Tibial nerve (tissue), 4 donors: ENCODE data around the gene ZNF606. TPM values are rescaled to one million over a fixed set of nuclear protein-coding genes. Genes with fewer than 3 reads are reported as not detected.
A peak's percentile ranks its signal among the peaks of the same experiment; 100 is the strongest.

ENCODE experiments used
- DNase-seq, 2 donors: peaks; one replicate each; pipeline ENCODE4 v3.0.0-alpha.2; 2019; ENCODE audit warnings: low spot score in 2 of 2
- H3K27ac ChIP-seq, 4 donors: fragments of 200-600 bp; sonication (generic) in 3 of 4; one replicate each; pipeline ENCODE4 v1.5.1; 2017 to 2019; ENCODE audit warnings: mild to moderate bottlenecking in 1 of 4
- H3K27me3 ChIP-seq, 2 donors: fragments of 200-600 bp; sonication (generic) in 1 of 2; one replicate each; pipeline versions ENCODE4 v1.5.1 to v1.6.0; 2017 to 2019
- H3K36me3 ChIP-seq, 3 donors: fragments of 200-600 bp; sonication (generic); one replicate each; pipeline ENCODE4 v1.5.1; 2018 to 2019
- H3K4me1 ChIP-seq, 4 donors: fragments of 200-600 bp; sonication (generic) in 3 of 4; one replicate each; pipeline ENCODE4 v1.5.1; 2017 to 2019
- H3K4me3 ChIP-seq, 4 donors: fragments of 200-600 bp; sonication (generic) in 3 of 4; one replicate each; pipeline ENCODE4 v1.5.1; 2017 to 2019; ENCODE audit warnings: mild to moderate bottlenecking in 1 of 4, moderate library complexity in 1 of 4
- H3K9me3 ChIP-seq, 4 donors: fragments of 200-600 bp; sonication (generic) in 3 of 4; one replicate each; pipeline ENCODE4 v1.5.1; 2017 to 2019
- EP300 ChIP-seq, 2 donors: sonication (generic); formaldehyde crosslinking; IDR thresholded peaks; one replicate each; pipeline ENCODE4 v1.6.1; 2017; ENCODE audit warnings: antibody characterized with exemption in 2 of 2, mild to moderate bottlenecking in 1 of 2
- POLR2A ChIP-seq, 2 donors: fragments of 450-650 bp; IDR thresholded peaks; one replicate each; pipeline ENCODE4 v1.6.1; 2017; ENCODE audit warnings: antibody characterized with exemption in 2 of 2, mild to moderate bottlenecking in 2 of 2, moderate library complexity in 2 of 2
- WGBS, 2 donors: methylation state at CpG; one replicate each; pipeline ENCODE4 v1.1.5; 2018; 5-methylcytosine and 5-hydroxymethylcytosine counted together
- total RNA-seq, 4 donors: library from RNA; depleted of rRNA; stranded (reverse); fragments of >200 nt; gene quantifications; one replicate each; pipeline ENCODE4 v1.1.0, GENCODE V29; 2016
- TF ChIP-seq, protein P1 (sequence below), 5 experiments: fragments of 200-600 bp in 3 of 5; fragments of 450-650 bp in 2 of 5; sonication (generic) in 3 of 5; IDR thresholded peaks; one replicate each; pipeline ENCODE4 v1.5.1; 2016 to 2019; ENCODE audit warnings: antibody characterized with exemption in 5 of 5, mild to moderate bottlenecking in 3 of 5, moderate library complexity in 2 of 5

The ZNF606 gene
- total RNA-seq, 4 donors from 2014 or later, result 24.6 to 44.4 (median 37.7) TPM

DNA sequence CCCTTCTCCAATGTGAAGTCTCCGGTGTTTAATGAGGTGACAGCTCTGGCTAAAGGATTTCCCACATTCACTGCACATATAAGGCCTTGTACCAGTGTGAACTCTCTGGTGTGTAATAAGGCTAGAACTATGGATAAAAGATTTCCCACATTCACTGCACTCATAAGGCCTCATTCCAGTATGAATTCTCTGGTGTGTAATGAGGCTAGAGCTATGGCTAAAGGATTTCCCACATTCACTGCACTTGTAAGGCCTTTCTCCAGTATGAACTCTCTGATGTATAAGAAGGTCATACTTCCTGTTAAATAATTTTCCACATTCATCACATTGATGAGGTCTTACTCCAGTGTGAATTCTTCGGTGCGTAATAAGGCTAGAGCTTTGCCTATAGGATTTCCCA lies 61.0 kb downstream of the ZNF606 start:
- Histone ChIP-seq H3K9me3 (peaks cover 0 to 100% (median 31%) of the 10 kb centered on the region in 4 donors), H3K4me3 (no peak overlapping the region), H3K27ac (no peak overlapping the region), H3K36me3 (peaks cover 0 to 94% (median 19%) of the 10 kb centered on the region in 3 donors), H3K27me3 (no peaks in the 10 kb centered on the region), H3K4me1 (peaks cover 0 to 7% (median 2%) of the 10 kb centered on the region in 4 donors)
- 95 to 98% methylated on average over 3 of the region's 3 CpGs for WGBS, 2 donors
- DNase-seq, result no peak
- TF ChIP-seq EP300 (IDR thresholded peaks at IDR 0.05) (no peak), POLR2A (IDR thresholded peaks at IDR 0.05) (no peak)
- TF ChIP-seq, protein P1, sequence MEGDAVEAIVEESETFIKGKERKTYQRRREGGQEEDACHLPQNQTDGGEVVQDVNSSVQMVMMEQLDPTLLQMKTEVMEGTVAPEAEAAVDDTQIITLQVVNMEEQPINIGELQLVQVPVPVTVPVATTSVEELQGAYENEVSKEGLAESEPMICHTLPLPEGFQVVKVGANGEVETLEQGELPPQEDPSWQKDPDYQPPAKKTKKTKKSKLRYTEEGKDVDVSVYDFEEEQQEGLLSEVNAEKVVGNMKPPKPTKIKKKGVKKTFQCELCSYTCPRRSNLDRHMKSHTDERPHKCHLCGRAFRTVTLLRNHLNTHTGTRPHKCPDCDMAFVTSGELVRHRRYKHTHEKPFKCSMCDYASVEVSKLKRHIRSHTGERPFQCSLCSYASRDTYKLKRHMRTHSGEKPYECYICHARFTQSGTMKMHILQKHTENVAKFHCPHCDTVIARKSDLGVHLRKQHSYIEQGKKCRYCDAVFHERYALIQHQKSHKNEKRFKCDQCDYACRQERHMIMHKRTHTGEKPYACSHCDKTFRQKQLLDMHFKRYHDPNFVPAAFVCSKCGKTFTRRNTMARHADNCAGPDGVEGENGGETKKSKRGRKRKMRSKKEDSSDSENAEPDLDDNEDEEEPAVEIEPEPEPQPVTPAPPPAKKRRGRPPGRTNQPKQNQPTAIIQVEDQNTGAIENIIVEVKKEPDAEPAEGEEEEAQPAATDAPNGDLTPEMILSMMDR (IDR thresholded peaks at IDR 0.05), result no peak

DNA sequence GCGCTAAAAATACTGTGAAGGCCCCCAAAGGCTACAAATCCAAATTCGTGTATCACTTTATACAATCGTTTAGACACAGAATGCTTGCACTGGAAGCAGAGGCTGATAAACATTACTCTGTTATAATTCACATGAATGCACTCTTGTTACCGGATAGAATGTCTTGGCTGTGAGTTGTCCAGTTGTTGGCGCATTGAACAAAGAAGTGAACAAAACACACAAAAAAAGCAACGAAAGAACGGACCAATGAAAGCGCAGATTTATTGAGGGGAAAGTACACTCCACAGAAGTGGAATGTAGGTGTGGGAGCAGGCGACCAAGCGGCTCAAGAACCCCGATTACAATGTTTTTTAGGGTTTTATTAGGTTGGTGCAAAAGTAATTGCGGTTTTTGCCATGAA lies 66.9 kb downstream of the ZNF606 start:
- TF ChIP-seq EP300 (IDR thresholded peaks at IDR 0.05) (no peak), POLR2A (IDR thresholded peaks at IDR 0.05) (no peak)
- 61 to 68% methylated on average over 12 of the region's 12 CpGs for WGBS, 2 donors
- peak overlapping the region in 1 of 4 donors; percentile 75 for H3K27ac ChIP-seq
- DNase-seq, result no peak
- H3K9me3 ChIP-seq, result peaks cover 0 to 100% (median 29%) of the 10 kb centered on the region in 4 donors
- peak overlapping the region in 2 of 4 donors; percentile 54 to 64 for H3K4me3 ChIP-seq
- H3K27me3 ChIP-seq, result no peaks in the 10 kb centered on the region
- peaks cover 0 to 78% (median 0%) of the 10 kb centered on the region in 3 donors for H3K36me3 ChIP-seq
- peaks cover 0 to 7% (median 0%) of the 10 kb centered on the region in 4 donors for H3K4me1 ChIP-seq

- H3K4me3 ChIP-seq, result peak within 1 kb of the TSS; percentile 30 to 64 (median 48)
- TF ChIP-seq POLR2A (IDR thresholded peaks at IDR 0.05) (no peak), EP300 (IDR thresholded peaks at IDR 0.05) (peak in 1 of 2 donors; percentile 41)
- TF ChIP-seq, protein P1 (IDR thresholded peaks at IDR 0.05), result no peak
- 2 to 4% methylated on average over 46 to 54 of the region's 54 CpGs for WGBS, 2 donors
- H3K27me3 ChIP-seq, result no peaks in the 10 kb centered on the region
- peaks cover 0 to 78% (median 0%) of the 10 kb centered on the region in 3 donors for H3K36me3 ChIP-seq
- H3K27ac ChIP-seq, result peak within 1 kb of the TSS in 3 of 4 donors; percentile 67 to 80 (median 75)
- DNase-seq, result peak in 1 of 2 donors; percentile 37
- peaks cover 0 to 100% (median 32%) of the 10 kb centered on the region in 4 donors for H3K9me3 ChIP-seq
- peaks cover 0 to 7% (median 0%) of the 10 kb centered on the region in 4 donors for H3K4me1 ChIP-seq
Observed at GRCh38 chr19:57934820-57935665, 67.6 kb downstream of the ZNF606 start, which contains the start of gene ZNF418. TSS of gene ZNF418 (minus strand) at chr19:57935402. CDS start at chr19:57933822, 1,580 bp downstream.

DNA sequence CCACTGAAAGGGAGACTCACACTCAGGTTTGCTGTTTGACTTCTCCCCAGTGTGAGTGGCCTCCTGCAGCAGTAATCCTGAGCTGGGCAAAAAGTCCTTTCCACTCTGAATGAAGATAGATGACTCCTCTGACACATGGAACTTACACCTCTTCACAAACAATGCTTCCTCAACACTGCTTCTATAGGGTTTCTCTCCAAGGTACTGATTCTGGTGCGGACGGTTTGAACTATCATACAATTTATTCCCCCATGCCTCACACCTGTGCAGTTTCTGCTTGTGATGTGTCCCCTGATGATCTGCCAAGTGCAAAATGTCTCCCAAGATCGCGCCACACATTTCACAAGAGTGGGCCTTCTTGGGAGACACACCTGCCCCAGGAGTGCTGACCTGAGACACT lies 75.0 kb downstream of the ZNF606 start:
- no peak for DNase-seq
- Histone ChIP-seq H3K27ac (no peak overlapping the region), H3K4me3 (no peak overlapping the region), H3K27me3 (no peaks in the 10 kb centered on the region), H3K4me1 (no peaks in the 10 kb centered on the region), H3K9me3 (peaks cover 0 to 98% (median 36%) of the 10 kb centered on the region in 4 donors), H3K36me3 (peaks cover 0 to 99% (median 0%) of the 10 kb centered on the region in 3 donors)
- TF ChIP-seq EP300 (IDR thresholded peaks at IDR 0.05) (no peak), POLR2A (IDR thresholded peaks at IDR 0.05) (no peak)
- TF ChIP-seq, protein P1 (IDR thresholded peaks at IDR 0.05), result no peak
- WGBS, 2 donors, result 98 to 99% methylated on average over 4 of the region's 4 CpGs

Other genes starting within 250 kb of the ZNF606 start
- 10 to 100 TPM in 3 of 4 donors, 1 to 10 TPM in 1; 7.9 to 18.8 (median 13.4) TPM for gene ZNF586, start 233.1 kb downstream of the ZNF606 start, total RNA-seq
- 10 to 100 TPM in 2 of 4 donors, 1 to 10 TPM in 2; 4.2 to 19.5 (median 10.5) TPM for gene ZNF552, start 187.9 kb downstream of the ZNF606 start, total RNA-seq
- 10 to 100 TPM in 2 of 4 donors, 1 to 10 TPM in 2; 8.5 to 14.9 (median 10.1) TPM for gene ZNF587B, start 172.5 kb downstream of the ZNF606 start, total RNA-seq
- gene ZNF587, start 153.0 kb downstream of the ZNF606 start, total RNA-seq, result 10 to 100 TPM; 21.0 to 34.8 (median 28.3) TPM
- 10 to 100 TPM in 2 of 4 donors, 1 to 10 TPM in 2; 4.6 to 32.3 (median 8.2) TPM for gene ZNF814, start 113.8 kb downstream of the ZNF606 start, total RNA-seq
- gene ZNF417, start 86.2 kb downstream of the ZNF606 start, total RNA-seq, result 10 to 100 TPM; 10.3 to 18.0 (median 14.4) TPM
- gene ZNF418, start 67.4 kb downstream of the ZNF606 start, total RNA-seq, result 1 to 10 TPM; 2.1 to 6.1 (median 3.3) TPM
- 1 to 10 TPM; 2.6 to 6.3 (median 3.6) TPM for gene ZNF256, start 55.1 kb downstream of the ZNF606 start, total RNA-seq
- under 1 TPM in 1 of 4 donors, not detected in 3; 0.66 TPM for gene C19orf18, start 28.3 kb downstream of the ZNF606 start, total RNA-seq
- 1 to 10 TPM in 1 of 4 donors, not detected in 3; 1.5 TPM for gene ZSCAN1, start 31.2 kb upstream of the ZNF606 start, total RNA-seq
- 10 to 100 TPM in 1 of 4 donors, 1 to 10 TPM in 3; 6.7 to 11.1 (median 9.5) TPM for gene ZNF135, start 56.5 kb upstream of the ZNF606 start, total RNA-seq
- 100 to 1,000 TPM; 109 to 158 (median 129) TPM for gene ZSCAN18, start 95.4 kb upstream of the ZNF606 start, total RNA-seq
- gene ZNF329, start 148.0 kb upstream of the ZNF606 start, total RNA-seq, result 10 to 100 TPM in 2 of 4 donors, 1 to 10 TPM in 2; 9.3 to 14.0 (median 9.9) TPM
- gene ZNF274, start 180.2 kb upstream of the ZNF606 start, total RNA-seq, result 10 to 100 TPM; 27.3 to 38.8 (median 33.8) TPM
- gene ZNF544, start 226.1 kb upstream of the ZNF606 start, total RNA-seq, result 10 to 100 TPM; 35.2 to 55.2 (median 53.3) TPM